Measurements from ENCODE around the gene CTBP2.
"Not testable (repeated sequence)": the region's sequence is repeated elsewhere in the genome, so short reads cannot be mapped to it uniquely, and the experiment has no call there.

GRCh38 chr10:125082471-125082870 is 77.9 kb downstream of the CTBP2 start:
- TF ChIP-seq, protein P1, sequence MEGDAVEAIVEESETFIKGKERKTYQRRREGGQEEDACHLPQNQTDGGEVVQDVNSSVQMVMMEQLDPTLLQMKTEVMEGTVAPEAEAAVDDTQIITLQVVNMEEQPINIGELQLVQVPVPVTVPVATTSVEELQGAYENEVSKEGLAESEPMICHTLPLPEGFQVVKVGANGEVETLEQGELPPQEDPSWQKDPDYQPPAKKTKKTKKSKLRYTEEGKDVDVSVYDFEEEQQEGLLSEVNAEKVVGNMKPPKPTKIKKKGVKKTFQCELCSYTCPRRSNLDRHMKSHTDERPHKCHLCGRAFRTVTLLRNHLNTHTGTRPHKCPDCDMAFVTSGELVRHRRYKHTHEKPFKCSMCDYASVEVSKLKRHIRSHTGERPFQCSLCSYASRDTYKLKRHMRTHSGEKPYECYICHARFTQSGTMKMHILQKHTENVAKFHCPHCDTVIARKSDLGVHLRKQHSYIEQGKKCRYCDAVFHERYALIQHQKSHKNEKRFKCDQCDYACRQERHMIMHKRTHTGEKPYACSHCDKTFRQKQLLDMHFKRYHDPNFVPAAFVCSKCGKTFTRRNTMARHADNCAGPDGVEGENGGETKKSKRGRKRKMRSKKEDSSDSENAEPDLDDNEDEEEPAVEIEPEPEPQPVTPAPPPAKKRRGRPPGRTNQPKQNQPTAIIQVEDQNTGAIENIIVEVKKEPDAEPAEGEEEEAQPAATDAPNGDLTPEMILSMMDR (IDR thresholded peaks at IDR 0.05; ENCODE audit: low read length) = not testable (repeated sequence)
- not testable (repeated sequence) for TF ChIP-seq EZH2 (optimal IDR thresholded peaks at IDR 0.05; ENCODE audit: low read depth, low read length); EZH2phosphoT487 (IDR thresholded peaks at IDR 0.05; ENCODE audit: low read length)

Data from MM.1S (cell line).